Upper lobe of right lung (tissue), 1 donor: ENCODE data around the gene SLC25A20. TPM values are rescaled to one million over a fixed set of nuclear protein-coding genes. Genes with fewer than 3 reads are reported as not detected.

Experiments used
- ATAC-seq: fragments of 200-7000 bp; cut with Tn5 transposase; one replicate; pipeline ENCODE4 v1.9.1; 2020; ENCODE audit warnings: mild to moderate bottlenecking, moderate library complexity
- DNase-seq: peaks from one replicate; pipeline ENCODE4 v3.0.0-alpha.2; 2020
- H3K27ac ChIP-seq: fragments of 200-600 bp; one replicate; pipeline ENCODE4 v1.8.0; 2022
- H3K27me3 ChIP-seq: fragments of 200-600 bp; one replicate; pipeline ENCODE4 v1.8.0; 2022; ENCODE audit warnings: mild to moderate bottlenecking
- H3K36me3 ChIP-seq: fragments of 200-600 bp; one replicate; pipeline ENCODE4 v1.8.0; 2022
- H3K4me1 ChIP-seq: fragments of 200-600 bp; one replicate; pipeline ENCODE4 v1.8.0; 2022
- H3K4me3 ChIP-seq: fragments of 200-600 bp; one replicate; pipeline ENCODE4 v1.8.0; 2022; ENCODE audit warnings: mild to moderate bottlenecking
- H3K9me3 ChIP-seq: fragments of 200-600 bp; one replicate; pipeline ENCODE4 v1.8.0; 2022
- CTCF ChIP-seq: fragments of 200-600 bp; IDR thresholded peaks from one replicate; pipeline ENCODE4 v1.8.0; 2022; ENCODE audit warnings: antibody characterized with exemption
- intact Hi-C: fragments of 100-400 bp; cut with DNase I; formaldehyde crosslinking; loops from one replicate; pipeline ENCODE4 v1.11.0; 2022
- long read RNA-seq: library from polyadenylated mRNA; unstranded; transcript quantifications from one replicate; pipeline ENCODE4 v2.0.0, GENCODE V29; 2021
- total RNA-seq: library from RNA; stranded (reverse); fragmentation: NEBNext Ultra II Directional; extraction: Animal tissue kit (Norgen Biotek cat#: 25700); gene quantifications from one replicate; pipeline ENCODE4 v1.2.1, GENCODE V29; 2021
- donor health status: DM: no; HTN: yes; CAD: no; lungs with severe emphysema.

Gene SLC25A20
- 26.0 TPM for total RNA-seq
- long read RNA-seq, transcript SLC25A20-201 (9 exons, 1,879 nt), result major isoform, 40 of 58 reads
- long read RNA-seq, partial matches to known transcripts, result 1 of 58 reads
- long read RNA-seq, other reads (novel, unspliced or antisense), result 16 of 58 reads

- ATAC-seq (peak; percentile 99), DNase-seq (peak; percentile 97)
- intact Hi-C loops, result no loop called here
- Histone ChIP-seq H3K36me3 (no peaks in the 10 kb centered on the region), H3K9me3 (no peaks in the 10 kb centered on the region), H3K4me3 (peak within 1 kb of the TSS; percentile 73), H3K4me1 (peaks cover 17% of the 10 kb centered on the region), H3K27ac (peak within 1 kb of the TSS; percentile 73), H3K27me3 (no peaks in the 10 kb centered on the region)
- no peak for TF ChIP-seq CTCF
Measured at GRCh38 chr3:48898383-48899234, at the start of gene SLC25A20. TSS of gene SLC25A20 (minus strand) at chr3:48898882. CDS start at chr3:48898794, 88 bp downstream.

GRCh38 chr3:48945891-48946549 is 47.3 kb upstream of the SLC25A20 start:
- ATAC-seq (no peak), DNase-seq (no peak)
- TF ChIP-seq CTCF, result no peak
- H3K27ac ChIP-seq, result no peak overlapping the region
- intact Hi-C loops, result no loop called here
- H3K9me3 ChIP-seq, result no peaks in the 10 kb centered on the region
- H3K4me1 ChIP-seq, result no peaks in the 10 kb centered on the region
- no peaks in the 10 kb centered on the region for H3K27me3 ChIP-seq
- peaks cover 9% of the 10 kb centered on the region for H3K36me3 ChIP-seq
- no peak overlapping the region for H3K4me3 ChIP-seq

- Histone ChIP-seq H3K9me3 (no peaks in the 10 kb centered on the region), H3K36me3 (peaks cover 9% of the 10 kb centered on the region), H3K27ac (no peak overlapping the region), H3K27me3 (no peaks in the 10 kb centered on the region), H3K4me1 (no peaks in the 10 kb centered on the region), H3K4me3 (no peak overlapping the region)
- no peak for TF ChIP-seq CTCF
- no peak for DNase-seq
- intact Hi-C loops, result no loop called here
- ATAC-seq, result no peak
Measured at GRCh38 chr3:48945432-48945831, 46.8 kb upstream of the SLC25A20 start.

GRCh38 chr3:48938689-48939088 is 40.0 kb upstream of the SLC25A20 start:
- H3K36me3 ChIP-seq, result peaks cover 30% of the 10 kb centered on the region

GRCh38 chr3:48938156-48938555 is 39.5 kb upstream of the SLC25A20 start:
- H3K9me3 ChIP-seq, result no peaks in the 10 kb centered on the region
- no peak overlapping the region for H3K27ac ChIP-seq
- H3K4me1 ChIP-seq, result peaks cover 4% of the 10 kb centered on the region
- H3K36me3 ChIP-seq, result peaks cover 35% of the 10 kb centered on the region
- H3K27me3 ChIP-seq, result no peaks in the 10 kb centered on the region
- DNase-seq (no peak), ATAC-seq (no peak)
- TF ChIP-seq CTCF, result no peak
- H3K4me3 ChIP-seq, result no peak overlapping the region
- intact Hi-C loops, result no loop called here

More at GRCh38 chr3:48938689-48939088, 40.0 kb upstream of the SLC25A20 start:
- Histone ChIP-seq H3K27ac (no peak overlapping the region), H3K27me3 (no peaks in the 10 kb centered on the region), H3K9me3 (no peaks in the 10 kb centered on the region), H3K4me3 (no peak overlapping the region), H3K4me1 (peaks cover 4% of the 10 kb centered on the region)
- no peak for DNase-seq
- no peak for TF ChIP-seq CTCF
- no peak for ATAC-seq
- intact Hi-C loops, result no loop called here
